NCI-H2227 (cell line): ENCODE results near the gene DAZ2.
"Not testable (repeated sequence)": the region's sequence is repeated elsewhere in the genome, so short reads cannot be mapped to it uniquely, and the experiment has no call there.

Source experiments
- DNase-seq: peaks from one replicate; lab custom pipeline; 2025; ENCODE audit not compliant: unreplicated experiment; lab: John Stamatoyannopoulos, UW

Gene DAZ2

GRCh38 chrY:23219233-23219632, at the start of gene DAZ2:
DAZ2 (plus strand) TSS chrY:23219533; CDS start chrY:23219741, 208 bp downstream.
- DNase-seq, result not testable (repeated sequence)

DNA sequence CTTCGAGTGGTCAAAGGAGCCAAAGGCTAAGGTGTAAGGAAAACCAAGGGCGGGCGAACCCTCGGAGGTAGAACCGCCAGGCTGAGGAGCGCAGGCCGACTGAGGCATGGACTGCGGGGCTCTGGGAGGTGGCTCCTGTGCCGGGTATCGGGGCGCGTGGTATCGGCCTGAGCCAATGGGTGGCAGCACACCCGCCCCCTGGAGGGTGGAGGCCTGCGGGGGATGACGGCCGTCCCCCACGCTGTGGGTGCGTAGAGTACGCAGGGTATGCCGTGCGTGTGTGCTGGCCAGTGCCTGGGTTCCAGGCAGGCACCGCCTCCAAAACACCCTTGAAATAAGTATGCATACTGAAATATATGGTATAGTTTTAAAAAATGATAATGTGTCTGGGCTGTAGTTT, 20.4 kb upstream of the DAZ2 start, which contains the start of gene DAZ1:
DAZ1 (minus strand) TSS at position 101 of the 400 bp plus-strand sequence. CDS start 208 bp downstream, outside the sequence.
- DNase-seq, result not testable (repeated sequence)

GRCh38 chrY:23207455-23207854, 11.9 kb upstream of the DAZ2 start:
- DNase-seq, result not testable (repeated sequence)

DNA sequence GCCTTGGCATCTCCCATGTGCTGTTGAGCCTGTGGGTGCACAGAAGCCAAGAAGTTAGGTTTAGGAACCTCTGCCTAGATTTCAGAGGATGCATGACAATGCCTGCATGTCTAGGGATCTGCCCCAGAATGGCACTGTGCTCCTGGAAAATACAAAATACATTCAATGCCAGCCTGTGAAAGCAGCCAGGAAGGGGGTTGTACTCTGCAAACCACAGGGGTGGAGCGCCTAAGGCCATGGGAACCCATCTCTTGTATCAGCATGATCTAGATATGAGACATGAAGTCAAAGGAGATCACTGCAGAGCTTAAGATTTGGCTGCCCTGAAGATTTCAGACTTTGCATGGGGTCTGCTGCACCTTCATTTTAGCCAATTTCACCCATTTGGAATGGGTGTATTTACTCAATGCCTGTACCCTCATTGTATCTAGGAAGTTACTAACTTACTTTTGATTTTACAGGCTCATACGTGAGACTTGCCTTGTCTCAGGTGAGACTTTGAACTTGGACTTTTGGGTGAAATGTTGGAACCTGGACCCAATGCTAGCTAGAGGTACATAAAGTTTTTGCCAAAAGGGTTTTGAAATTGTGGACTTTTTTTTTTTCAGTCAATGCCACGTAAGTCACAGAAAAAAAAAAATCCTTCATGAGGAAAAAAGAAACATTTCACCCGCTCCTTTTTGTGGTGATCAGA, 9.4 kb upstream of the DAZ2 start:
- not testable (repeated sequence) for DNase-seq

GRCh38 chrY:23210681-23211080, 8.7 kb upstream of the DAZ2 start:
- not testable (repeated sequence) for DNase-seq
